Activated naive CD8-positive, alpha-beta T cell treated with anti-CD3 and anti-CD28 coated beads, Interleukin-2, amount 50 U/mL, for 16 hours (primary cell): Measurements from ENCODE around the gene ARFIP1.

ENCODE experiments used
- DNase-seq: peaks from one replicate; pipeline ENCODE4 v3.0.0-alpha.2; 2020; ENCODE audit warnings: low read depth, low spot score

Gene ARFIP1

DNA sequence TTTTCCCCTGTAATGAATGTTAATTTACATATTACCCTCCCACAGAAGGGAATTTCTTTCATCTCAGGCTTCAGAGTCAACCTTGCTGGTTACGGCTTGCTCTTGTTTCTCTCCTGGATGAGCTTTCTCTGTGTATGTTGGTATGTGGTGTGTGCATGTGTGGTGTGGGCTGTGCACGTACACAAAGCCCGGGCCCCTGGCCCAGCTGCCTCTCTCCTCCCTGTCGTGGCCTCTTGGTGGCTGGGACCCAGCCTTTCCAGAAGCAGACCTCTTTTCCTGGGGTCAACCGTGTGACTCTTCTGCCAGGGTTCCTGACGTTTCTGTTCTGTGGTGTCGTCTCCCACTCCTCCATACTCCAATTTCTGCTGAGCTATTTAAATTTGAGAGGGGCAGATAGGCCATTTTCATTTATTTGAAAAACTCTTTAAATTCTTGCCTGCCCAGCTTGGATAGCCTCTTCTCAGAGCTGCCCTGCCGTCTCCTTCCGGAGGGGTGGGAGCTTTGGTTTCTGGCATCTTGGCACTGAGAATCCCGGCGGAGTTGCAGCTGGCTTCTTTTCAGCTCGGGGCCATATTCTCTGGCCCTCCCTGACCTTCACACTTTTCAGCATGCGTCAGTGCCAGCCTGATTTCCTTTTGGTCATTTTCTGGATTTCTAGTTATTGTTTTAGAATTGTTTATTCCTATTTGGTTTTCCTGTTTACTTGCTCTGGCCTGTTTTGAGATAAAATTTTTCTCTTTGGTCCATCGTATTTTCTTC is 181.4 kb downstream of the ARFIP1 start:
- no peak for DNase-seq

DNA sequence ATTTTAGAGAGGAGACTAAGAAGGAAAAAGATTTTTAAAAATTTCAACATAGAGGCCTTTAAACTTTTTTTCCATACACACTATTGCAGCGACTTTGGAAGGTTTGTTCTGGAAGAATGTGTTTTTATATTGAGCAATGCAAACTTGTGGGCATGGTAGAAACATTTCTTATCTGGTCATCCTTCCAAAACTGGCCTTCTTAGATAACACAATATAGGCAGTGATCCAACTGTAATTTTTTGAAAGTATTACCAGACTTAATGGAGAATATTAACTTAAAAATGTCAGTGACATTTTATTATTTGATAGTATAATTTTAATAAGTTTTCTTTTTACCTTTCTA is 182.0 kb downstream of the ARFIP1 start:
- no peak for DNase-seq
